ENCODE results near the gene PITX3.
A peak's percentile ranks its signal among the peaks of the same experiment; 100 is the strongest.

PITX3 gene

GRCh38 chr10:102241444-102242117 lies at the start of gene PITX3:
TSS of gene PITX3 (minus strand) at chr10:102241512. CDS start at chr10:102232080, 9,432 bp downstream.
- no peak for DNase-seq

DNA sequence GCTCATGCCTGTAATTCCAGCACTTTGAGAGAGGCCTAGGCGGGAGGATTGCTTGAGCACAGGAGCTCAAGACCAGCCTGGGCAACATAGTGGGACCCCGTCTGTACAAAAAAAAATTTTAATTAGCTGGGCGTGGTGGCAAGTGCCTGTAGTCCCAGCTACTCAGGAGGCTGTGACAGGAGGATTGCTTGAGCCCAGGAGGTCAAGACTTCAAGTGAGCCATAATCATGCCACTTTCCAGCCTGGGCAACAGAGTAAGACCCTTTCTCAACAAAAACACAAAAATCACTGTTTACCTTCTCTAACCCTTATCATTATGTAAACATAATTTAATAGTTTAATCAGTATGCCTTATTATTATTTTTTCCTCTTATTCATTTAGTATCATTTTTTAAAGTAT lies 48.5 kb upstream of the PITX3 start:
- no peak for DNase-seq

GRCh38 chr10:102289356-102289755 lies 48.0 kb upstream of the PITX3 start:
- no peak for DNase-seq

DNA sequence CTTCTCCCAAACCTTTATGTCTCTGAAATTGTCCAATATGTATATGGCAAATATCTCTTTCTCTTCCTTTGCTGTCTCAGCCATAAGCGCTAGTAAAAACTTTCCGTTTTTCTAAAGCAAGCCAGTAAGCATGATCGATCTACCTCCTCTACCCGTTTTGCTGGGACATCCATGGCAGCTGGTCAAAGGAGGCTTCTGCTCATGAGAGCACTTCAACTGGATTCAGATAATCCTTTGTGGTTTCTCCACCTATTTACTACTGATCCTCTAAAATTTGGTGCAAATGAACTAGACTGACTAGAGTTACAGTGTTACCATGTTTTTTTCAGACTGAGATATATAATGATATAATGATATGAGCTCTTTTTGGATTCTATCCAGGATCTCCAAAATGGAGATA lies 46.7 kb upstream of the PITX3 start:
- DNase-seq = no peak

- no peak for DNase-seq
These were observed 46.2 kb upstream of the PITX3 start for GRCh38 chr10:102287538-102287937.

GRCh38 chr10:102286216-102286615 lies 44.9 kb upstream of the PITX3 start:
- no peak for DNase-seq

DNA sequence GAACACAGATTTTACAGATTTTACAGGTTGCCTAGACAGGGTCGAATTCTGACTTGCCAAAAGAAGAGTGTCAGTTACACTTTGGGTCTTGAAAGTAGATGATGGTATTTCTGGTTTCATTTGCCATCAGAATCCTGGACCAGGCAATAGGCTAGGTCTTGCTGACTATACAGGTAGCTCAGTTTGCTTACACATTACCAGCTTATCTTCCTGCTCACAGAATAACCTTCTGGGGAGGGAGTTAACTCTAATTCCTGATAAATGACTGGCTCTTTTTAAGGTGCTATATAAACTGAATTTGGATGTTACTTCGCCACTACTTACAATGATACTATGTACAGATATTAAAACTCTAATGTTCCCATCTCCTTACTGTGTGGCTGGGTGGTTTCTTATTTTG lies 43.8 kb upstream of the PITX3 start:
- no peak for DNase-seq

DNA sequence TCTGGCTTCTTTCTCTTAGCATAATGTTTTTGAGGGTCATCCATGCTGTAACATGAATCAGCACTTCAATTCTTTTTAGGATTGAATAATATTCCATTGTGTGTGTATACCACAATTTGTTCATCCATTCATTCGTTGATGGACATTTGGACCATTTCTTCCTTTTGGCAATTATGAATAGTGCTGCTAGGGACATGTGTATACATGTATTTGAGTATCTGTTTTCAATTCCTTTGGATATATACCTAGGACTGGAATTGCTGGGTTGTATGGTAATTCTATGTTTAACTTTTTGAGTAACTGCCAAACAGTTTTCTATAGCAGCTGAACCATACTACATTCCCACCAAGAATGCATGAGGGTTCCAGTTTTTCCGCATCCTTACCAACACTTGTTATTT lies 43.2 kb upstream of the PITX3 start:
- DNase-seq = no peak

DNA sequence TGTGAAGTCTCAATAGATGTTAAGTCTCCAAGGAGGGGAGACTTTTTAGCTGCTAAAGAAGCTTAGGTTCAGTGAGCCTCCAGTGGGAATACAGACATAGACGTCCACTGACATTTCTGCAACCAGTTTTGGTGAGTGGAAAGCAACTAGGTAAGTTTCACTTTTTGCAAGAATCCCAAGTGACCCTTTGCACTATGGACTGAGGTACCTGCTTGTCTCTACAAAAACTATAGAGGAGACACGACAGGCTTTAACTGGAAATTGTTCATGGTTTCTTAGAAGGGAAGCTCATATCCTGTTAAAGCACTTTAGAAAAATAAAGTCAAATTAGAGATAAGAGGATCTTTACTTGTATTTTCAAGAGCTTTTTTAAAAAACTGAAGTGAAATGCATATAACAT lies 42.6 kb upstream of the PITX3 start:
- no peak for DNase-seq

DNA sequence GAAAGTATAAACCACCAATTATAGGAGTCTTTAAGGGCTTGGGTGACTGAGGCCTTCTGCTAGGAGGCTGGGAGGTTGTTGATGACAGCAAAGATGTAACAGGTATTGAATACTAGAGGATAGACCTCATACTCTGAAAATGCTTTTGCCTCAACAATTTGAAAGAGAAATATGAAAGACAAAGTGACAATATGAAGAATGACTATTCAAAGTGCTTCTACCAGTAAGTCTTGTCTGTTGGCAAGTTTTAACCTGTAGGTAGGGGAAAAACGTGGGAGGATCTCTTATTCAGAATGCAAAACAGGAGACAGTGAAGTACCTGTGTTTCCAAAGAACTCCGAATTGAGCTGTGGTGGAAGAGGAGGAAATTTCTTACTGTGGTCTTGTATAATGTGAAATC lies 42.2 kb upstream of the PITX3 start:
- no peak for DNase-seq

DNA sequence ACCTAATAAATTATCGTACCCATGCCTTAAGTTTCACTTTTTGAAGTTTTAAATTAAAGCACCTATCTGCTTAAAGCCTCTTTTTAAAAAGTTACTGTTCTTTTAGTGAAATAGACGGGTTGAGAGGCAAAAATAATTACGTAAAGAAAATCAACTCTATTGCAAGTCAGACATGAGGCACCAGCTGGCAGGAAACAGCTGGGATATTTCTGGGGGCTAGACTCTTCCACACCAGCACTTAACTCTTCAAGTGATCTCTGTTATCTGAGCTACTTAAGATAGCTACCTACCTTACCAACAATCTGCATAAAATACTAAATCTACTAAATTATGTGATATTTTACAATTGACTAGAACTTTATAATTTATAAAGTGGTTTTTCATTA lies 39.8 kb upstream of the PITX3 start:
- DNase-seq = no peak

DNA sequence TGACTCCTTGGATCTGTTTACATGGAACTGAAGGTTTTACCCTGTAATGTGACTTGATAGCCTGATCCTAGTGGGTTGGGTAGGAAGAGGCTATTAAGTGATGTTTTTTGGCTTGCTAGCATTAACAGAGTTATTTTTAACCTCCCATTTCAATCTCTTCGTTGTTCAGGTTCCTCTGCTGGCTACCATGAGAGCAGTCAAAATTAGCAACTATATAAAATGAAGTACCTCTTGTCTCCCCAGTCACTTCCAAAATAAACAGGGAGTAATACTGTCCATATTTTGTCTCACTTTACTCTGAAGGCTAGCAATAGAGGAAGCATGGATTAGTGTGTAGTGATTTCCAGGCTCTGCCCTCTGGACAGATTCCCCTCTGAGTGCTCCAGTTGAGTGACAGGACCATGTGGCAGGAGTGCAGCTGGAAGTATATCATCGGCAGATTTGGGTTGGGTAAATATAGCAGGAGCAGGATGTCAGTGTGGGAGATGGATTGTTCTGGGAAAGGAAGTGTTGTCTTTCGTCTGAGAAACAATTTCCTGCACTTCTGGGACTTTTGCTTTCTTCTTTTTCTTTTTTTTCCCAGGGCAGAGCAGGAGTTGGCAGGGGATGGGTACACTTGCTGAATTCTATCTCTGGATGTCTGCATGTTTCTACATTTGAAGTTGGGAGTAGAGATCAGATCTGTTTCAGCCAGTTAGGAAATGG lies 39.2 kb upstream of the PITX3 start:
- no peak for DNase-seq

DNA sequence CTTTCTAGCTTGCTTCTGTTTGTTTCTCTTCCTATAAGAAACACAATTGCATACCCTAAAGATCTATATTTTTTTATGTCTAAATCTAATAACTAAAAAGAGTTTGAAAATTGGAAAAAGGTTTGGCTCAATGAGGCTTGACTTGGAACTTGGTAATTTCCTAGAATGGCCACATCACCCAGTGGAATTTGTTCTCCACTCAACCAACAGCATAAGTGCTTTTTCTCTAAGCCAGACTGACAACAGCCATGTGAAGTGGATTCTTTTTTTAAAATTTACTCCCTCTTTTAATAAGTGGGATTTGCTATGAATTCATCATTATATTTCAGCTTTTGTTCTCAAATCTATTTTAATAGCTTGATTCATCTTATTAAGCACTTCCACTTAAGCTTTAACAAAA lies 37.8 kb upstream of the PITX3 start:
- DNase-seq = no peak

GRCh38 chr10:102275343-102275742 lies 34.0 kb upstream of the PITX3 start:
- no peak for DNase-seq

DNA sequence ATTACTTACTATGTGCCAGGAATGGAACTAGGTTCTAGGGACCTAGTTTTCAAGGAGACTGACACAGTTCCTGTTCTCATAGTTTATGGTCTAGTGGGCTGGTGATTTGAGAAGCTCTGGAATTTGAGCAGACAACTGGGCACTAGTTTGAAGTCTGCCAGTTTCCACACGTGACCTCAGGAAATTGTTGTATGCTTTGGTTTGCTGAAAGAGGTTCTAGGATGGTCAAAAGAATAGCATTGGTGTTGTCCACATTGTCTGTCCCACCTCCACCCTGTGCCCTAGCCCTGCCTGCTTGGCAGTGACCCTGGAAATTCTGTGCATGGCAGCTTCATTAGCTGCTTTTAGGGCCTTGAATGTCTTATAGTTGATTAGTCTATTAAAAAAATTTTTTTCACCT lies 32.8 kb upstream of the PITX3 start:
- DNase-seq = no peak

- DNase-seq = peak in 1 of 2 experiments; percentile 6
These were observed 27.7 kb upstream of the PITX3 start for GRCh38 chr10:102269017-102269416.

GRCh38 chr10:102268375-102268888 lies 27.1 kb upstream of the PITX3 start:
- no peak for DNase-seq

GRCh38 chr10:102267748-102268147 lies 26.4 kb upstream of the PITX3 start:
- no peak for DNase-seq

DNA sequence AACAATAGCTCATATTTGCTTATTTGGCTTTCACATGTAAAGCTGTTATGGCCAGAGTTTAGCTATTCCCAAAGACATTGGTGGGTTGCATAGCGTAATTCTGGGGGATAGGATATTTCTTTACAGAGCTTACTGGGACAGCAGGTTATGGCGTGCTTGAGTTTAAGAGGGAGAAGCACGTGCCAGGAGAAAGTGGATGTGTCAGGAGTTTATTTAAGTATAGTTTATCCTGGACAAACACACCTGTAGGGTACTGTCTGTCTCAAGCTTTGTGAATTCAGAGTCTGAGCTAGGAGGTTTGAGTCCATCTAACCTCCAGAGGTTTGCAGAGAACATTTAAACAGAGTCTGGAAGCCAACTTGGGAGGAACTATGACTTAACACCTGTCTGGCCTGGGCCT lies 25.4 kb upstream of the PITX3 start:
- DNase-seq = no peak

- DNase-seq = no peak
These were observed 23.1 kb upstream of the PITX3 start for GRCh38 chr10:102264371-102264770.

DNA sequence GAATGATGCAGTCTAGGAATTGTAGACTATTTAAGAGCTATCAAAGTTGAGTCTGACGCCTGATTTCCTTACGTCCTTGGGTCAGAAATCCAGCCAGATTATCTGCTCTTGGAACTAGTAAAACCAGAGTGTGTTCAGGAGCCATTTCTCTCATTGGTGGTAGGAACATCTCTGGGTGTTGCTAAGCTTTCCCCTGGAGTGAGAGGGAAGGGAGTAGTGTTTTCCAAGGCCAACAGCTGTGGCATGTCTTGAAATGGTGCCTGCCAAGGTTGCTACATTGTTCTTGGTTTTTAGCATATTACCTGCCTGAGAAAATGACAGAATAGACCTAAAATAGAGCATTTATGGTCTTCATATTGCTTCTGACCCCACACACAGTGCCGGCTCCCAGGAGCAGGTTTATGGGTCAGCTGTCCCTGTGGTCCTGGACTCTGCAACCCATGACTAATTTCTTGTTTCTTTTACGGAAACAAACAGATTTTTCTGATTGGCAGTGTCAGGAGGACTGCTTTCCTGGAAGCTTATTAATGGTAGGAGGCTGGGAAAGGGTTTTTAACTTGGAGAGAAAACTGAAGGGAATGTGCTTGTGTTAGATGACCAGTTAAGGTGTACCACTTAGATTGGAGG lies 21.5 kb upstream of the PITX3 start:
- DNase-seq = no peak

DNA sequence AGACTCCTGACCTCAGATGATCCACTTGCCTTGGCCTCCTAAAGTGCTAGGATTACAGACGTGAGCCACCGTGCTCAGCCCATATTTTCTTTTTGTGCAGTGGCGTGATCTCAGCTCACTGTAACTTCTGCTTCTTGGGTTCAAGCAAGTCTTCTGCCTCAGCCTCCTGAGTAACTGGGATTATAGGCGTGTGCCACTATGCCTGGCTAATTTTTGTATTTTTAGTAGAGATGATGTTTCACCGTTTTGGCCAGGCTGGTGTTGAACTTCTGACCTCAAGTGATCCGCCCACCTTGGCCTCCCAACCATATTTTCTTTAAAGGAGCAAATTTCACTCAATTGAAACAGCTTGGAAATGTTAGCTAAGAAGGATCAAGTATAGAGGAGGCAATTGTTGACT lies 20.5 kb upstream of the PITX3 start:
- DNase-seq = no peak

DNA sequence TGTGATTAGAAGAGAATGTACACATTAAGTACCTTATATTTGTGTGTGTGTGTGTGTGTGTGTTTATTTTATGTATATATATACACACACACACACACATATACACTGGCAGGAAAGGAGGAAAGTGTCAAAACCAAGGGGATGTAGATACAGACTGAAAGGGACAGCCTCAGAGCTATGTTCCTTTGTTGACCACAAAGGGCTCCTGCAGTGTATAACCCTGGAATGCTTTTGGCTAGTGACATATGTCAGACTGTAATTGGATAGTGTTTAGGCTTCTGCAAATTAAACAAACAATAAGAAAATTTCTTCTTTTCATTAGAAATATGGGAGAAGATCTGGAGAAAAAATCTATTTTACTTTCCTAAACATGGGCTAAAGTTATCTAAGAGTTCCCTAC lies 19.9 kb upstream of the PITX3 start:
- no peak for DNase-seq

DNA sequence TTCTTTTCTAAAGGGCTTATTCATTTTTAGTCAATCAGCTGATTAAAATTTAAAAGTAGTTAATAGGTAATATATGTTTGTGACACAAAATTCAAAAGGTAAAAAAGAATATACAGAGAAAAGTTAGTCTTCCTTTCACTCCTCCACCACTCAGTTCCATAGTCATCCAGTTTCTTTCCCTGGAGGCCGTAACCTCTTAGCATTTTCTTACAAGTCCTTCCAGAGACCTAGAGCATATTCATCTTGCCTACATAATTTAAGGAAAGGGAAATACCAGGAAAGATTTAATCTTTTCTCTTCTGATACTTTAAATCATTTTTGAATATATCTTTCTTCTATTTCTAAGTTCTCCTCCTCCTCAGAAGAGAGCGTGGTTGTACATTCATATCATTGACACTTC lies 14.1 kb upstream of the PITX3 start:
- no peak for DNase-seq

Data from AML-193 (cell line).